OCI-LY1 (cell line): ENCODE data around the gene FAM53B.

Experiments used
- H2AFZ ChIP-seq: fragments of 200-600 bp; sonication (generic), shearing (Covaris generic); 2 replicates; pipeline ENCODE4 v1.6.0; 2014; ENCODE audit warnings: antibody characterized with exemption, mild to moderate bottlenecking, low read length
- H3F3A ChIP-seq: fragments of 200-600 bp; sonication (generic), shearing (Covaris generic); 2 replicates; pipeline ENCODE4 v1.6.0; 2014; ENCODE audit warnings: mild to moderate bottlenecking, antibody characterized with exemption, low read length, moderate library complexity; ENCODE audit not compliant: insufficient read depth
- H3K27ac ChIP-seq: fragments of 200-600 bp; sonication (generic); 2 replicates; pipeline ENCODE4 v1.5.1; 2014; ENCODE audit warnings: low read length, mixed run types, mild to moderate bottlenecking, low read depth; ENCODE audit not compliant: poor library complexity, severe bottlenecking
- H3K27me3 ChIP-seq: fragments of 200-600 bp; sonication (generic); 2 replicates; pipeline ENCODE4 v1.6.0; 2014; ENCODE audit warnings: antibody characterized with exemption, mild to moderate bottlenecking, low read length, moderate library complexity; ENCODE audit not compliant: insufficient read depth
- H3K36me3 ChIP-seq: fragments of 200-600 bp; sonication (generic); 2 replicates; pipeline ENCODE4 v1.6.1; 2014; ENCODE audit warnings: mild to moderate bottlenecking, antibody characterized with exemption, low read length, moderate library complexity, mixed read lengths; ENCODE audit not compliant: insufficient read depth
- H3K4me1 ChIP-seq: fragments of 200-600 bp; sonication (generic); 2 replicates; pipeline ENCODE4 v1.5.1; 2014; ENCODE audit warnings: mild to moderate bottlenecking, low read length, moderate library complexity; ENCODE audit not compliant: insufficient read depth, severe bottlenecking
- H3K4me2 ChIP-seq: fragments of 200-600 bp; sonication (generic), shearing (Covaris generic); 2 replicates; pipeline ENCODE4 v1.6.1; 2014; ENCODE audit warnings: low read length
- H3K4me3 ChIP-seq: fragments of 200-600 bp; sonication (generic); 2 replicates; pipeline ENCODE4 v1.5.1; 2014; ENCODE audit warnings: low read length, low read depth, mild to moderate bottlenecking, mixed read lengths; ENCODE audit not compliant: poor library complexity, severe bottlenecking
- H3K79me2 ChIP-seq: fragments of 200-600 bp; shearing (Covaris generic); 2 replicates; pipeline ENCODE4 v1.6.1; 2016; ENCODE audit warnings: mixed run types, low read length, mixed read lengths; ENCODE audit not compliant: insufficient read depth
- H3K9ac ChIP-seq: fragments of 200-600 bp; sonication (generic), shearing (Covaris generic); 2 replicates; pipeline ENCODE4 v1.6.1; 2014; ENCODE audit warnings: mild to moderate bottlenecking, low read length, mixed read lengths
- H3K9me2 ChIP-seq: fragments of 200-600 bp; sonication (generic), shearing (Covaris generic); 2 replicates; pipeline ENCODE4 v1.6.1; 2014; ENCODE audit warnings: low read depth, mild to moderate bottlenecking, low read length, mixed read lengths
- H3K9me3 ChIP-seq: fragments of 200-600 bp; shearing (Covaris generic); 2 replicates; pipeline ENCODE4 v1.6.1; 2014; ENCODE audit warnings: low read length, mixed read lengths
- H4K20me1 ChIP-seq: fragments of 200-600 bp; sonication (generic), shearing (Covaris generic); 2 replicates; pipeline ENCODE4 v1.6.0; 2016; ENCODE audit warnings: mild to moderate bottlenecking, low read length; ENCODE audit not compliant: insufficient read depth
- EZH2 ChIP-seq: fragments of 200-600 bp; sonication (generic), shearing (Covaris generic); IDR thresholded peaks from 2 replicates; pipeline ENCODE4 v1.8.0; 2017; ENCODE audit warnings: borderline replicate concordance, mixed run types, mild to moderate bottlenecking, antibody characterized with exemption, low read length, moderate library complexity, mixed read lengths
- TF ChIP-seq, protein P1 (sequence below): fragments of 200-600 bp; sonication (generic), shearing (Covaris generic); IDR thresholded peaks from 2 replicates; pipeline ENCODE4 v1.5.1; 2017; ENCODE audit warnings: mild to moderate bottlenecking, antibody characterized with exemption, low read length, moderate library complexity, mixed read lengths

FAM53B gene

DNA sequence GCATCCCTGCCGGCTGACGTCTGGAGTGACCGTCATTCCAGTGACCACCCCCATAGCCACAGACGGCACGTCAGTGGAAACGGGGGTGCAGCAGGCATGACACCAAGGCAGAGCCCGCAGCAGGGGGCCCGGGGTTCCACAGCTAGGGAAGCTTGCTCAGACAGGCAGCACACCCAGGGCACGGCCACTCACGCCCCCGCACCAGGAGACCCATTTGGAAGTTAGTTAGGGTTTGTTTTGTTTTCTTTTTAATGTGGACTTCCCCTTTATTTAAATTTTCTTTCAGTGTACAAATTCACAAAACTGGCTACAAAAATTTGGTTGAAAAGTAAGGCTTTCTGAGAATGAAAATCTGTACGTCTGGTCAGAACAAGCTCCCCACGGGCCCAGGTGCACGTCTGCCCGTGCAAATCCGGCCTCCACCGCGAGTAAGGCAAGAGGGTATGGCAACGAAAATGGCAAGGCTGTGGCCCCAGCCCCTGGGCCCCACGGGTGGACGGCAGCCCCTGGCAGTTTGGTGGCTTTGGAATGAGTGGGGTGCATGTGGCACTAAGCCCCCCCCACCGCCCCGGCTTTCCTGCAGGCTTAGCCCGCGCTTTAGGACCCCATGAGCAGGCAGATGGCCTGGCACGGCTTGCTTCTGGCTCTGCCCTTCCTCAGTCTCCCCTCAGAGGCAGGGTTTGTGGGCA is 124.2 kb downstream of the FAM53B start:
- Histone ChIP-seq H3K4me1 (peaks cover 89% of the 10 kb centered on the region), H3K79me2 (no peaks in the 10 kb centered on the region), H3K4me2 (peak overlapping the region; percentile 44; the same call in 1 of the 2 replicates), H3K4me3 (peak overlapping the region; percentile 10), H3K9me3 (no peaks in the 10 kb centered on the region), H3K27me3 (no peaks in the 10 kb centered on the region), H2AFZ (no peak overlapping the region), H3F3A (no peaks in the 10 kb centered on the region), H3K9ac (peak overlapping the region; percentile 56; the same call in 1 of the 2 replicates), H3K36me3 (peaks cover 25% of the 10 kb centered on the region), H3K9me2 (no peaks in the 10 kb centered on the region), H4K20me1 (no peaks in the 10 kb centered on the region), H3K27ac (peak overlapping the region; percentile 93)
- no peak for TF ChIP-seq EZH2
- TF ChIP-seq, protein P1, sequence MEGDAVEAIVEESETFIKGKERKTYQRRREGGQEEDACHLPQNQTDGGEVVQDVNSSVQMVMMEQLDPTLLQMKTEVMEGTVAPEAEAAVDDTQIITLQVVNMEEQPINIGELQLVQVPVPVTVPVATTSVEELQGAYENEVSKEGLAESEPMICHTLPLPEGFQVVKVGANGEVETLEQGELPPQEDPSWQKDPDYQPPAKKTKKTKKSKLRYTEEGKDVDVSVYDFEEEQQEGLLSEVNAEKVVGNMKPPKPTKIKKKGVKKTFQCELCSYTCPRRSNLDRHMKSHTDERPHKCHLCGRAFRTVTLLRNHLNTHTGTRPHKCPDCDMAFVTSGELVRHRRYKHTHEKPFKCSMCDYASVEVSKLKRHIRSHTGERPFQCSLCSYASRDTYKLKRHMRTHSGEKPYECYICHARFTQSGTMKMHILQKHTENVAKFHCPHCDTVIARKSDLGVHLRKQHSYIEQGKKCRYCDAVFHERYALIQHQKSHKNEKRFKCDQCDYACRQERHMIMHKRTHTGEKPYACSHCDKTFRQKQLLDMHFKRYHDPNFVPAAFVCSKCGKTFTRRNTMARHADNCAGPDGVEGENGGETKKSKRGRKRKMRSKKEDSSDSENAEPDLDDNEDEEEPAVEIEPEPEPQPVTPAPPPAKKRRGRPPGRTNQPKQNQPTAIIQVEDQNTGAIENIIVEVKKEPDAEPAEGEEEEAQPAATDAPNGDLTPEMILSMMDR = no peak

DNA sequence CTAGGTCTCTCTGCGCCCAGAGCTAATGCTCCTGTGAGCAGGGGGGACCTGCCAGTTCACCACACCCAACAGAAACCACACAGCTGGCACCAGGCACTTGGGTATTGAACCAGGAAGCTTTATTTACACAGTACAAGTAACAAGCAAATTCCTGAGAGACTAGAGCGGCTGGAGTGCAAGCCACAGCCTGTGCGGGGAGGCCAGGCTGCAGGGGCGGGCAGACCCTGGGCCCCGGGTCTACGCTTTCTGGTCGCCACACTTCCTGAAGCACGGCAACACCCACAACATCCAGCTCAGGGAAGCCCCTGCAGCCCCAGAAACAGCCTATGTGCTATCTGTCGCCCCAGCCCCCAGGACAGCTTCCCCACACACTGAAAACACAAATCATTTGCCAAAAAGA is 125.0 kb downstream of the FAM53B start:
- peak overlapping the region; percentile 56; the same call in 1 of the 2 replicates for H3K9ac ChIP-seq
- no peak overlapping the region for H3K4me3 ChIP-seq

DNA sequence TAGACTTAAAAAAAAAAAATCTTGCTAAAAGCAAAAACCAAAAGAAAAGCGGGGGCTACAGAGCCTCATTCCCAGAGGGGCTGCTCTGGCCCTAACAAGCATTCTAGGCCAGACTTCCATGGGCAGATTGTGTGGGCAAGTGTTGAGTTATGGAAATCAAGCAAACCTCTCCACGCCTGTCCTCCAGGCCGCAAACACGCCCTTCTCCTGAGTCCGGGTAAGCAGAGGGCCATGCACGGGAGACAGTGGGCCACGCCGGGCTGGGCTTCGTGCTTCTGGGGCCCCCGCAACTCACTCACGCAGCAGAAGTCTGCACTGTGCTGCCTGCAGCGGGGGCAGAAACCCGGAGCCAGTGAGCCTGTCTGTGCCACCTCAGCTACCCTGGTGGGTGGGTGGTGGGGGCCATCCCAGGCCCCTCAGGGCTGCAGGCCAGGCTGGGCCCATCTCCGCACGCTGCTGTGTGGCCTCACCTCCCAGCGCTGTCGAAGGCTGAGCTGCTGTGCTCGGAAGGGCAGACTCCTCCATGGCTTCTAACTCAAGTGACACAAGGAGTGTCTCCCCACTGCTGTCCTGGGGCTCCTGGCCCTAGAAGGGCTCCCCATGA is 125.6 kb downstream of the FAM53B start:
- Histone ChIP-seq H3K27me3 (no peaks in the 10 kb centered on the region), H3K79me2 (no peaks in the 10 kb centered on the region), H3K4me1 (peaks cover 76% of the 10 kb centered on the region), H3K9me3 (no peaks in the 10 kb centered on the region), H3K9me2 (no peaks in the 10 kb centered on the region), H3K27ac (peak overlapping the region; percentile 93), H4K20me1 (no peaks in the 10 kb centered on the region), H3K36me3 (peaks cover 25% of the 10 kb centered on the region), H3K4me3 (peak overlapping the region; percentile 2), H3K9ac (peak overlapping the region; percentile 56; the same call in 1 of the 2 replicates), H2AFZ (no peak overlapping the region), H3K4me2 (peak overlapping the region; percentile 44; the same call in 1 of the 2 replicates), H3F3A (no peaks in the 10 kb centered on the region)
- TF ChIP-seq, protein P1 = no peak
- no peak for TF ChIP-seq EZH2

More for the DNA sequence above, 125.0 kb downstream of the FAM53B start:
- Histone ChIP-seq H3K27me3 (no peaks in the 10 kb centered on the region), H3K79me2 (no peaks in the 10 kb centered on the region), H3K4me2 (peak overlapping the region; percentile 44; the same call in 1 of the 2 replicates), H4K20me1 (no peaks in the 10 kb centered on the region), H3F3A (no peaks in the 10 kb centered on the region), H3K27ac (peak overlapping the region; percentile 93), H3K36me3 (peaks cover 25% of the 10 kb centered on the region), H2AFZ (no peak overlapping the region), H3K9me2 (no peaks in the 10 kb centered on the region), H3K9me3 (no peaks in the 10 kb centered on the region), H3K4me1 (peaks cover 82% of the 10 kb centered on the region)
- TF ChIP-seq, protein P1 = no peak
- TF ChIP-seq EZH2 = no peak
